ENCODE results near the gene IL17RB.

DNA sequence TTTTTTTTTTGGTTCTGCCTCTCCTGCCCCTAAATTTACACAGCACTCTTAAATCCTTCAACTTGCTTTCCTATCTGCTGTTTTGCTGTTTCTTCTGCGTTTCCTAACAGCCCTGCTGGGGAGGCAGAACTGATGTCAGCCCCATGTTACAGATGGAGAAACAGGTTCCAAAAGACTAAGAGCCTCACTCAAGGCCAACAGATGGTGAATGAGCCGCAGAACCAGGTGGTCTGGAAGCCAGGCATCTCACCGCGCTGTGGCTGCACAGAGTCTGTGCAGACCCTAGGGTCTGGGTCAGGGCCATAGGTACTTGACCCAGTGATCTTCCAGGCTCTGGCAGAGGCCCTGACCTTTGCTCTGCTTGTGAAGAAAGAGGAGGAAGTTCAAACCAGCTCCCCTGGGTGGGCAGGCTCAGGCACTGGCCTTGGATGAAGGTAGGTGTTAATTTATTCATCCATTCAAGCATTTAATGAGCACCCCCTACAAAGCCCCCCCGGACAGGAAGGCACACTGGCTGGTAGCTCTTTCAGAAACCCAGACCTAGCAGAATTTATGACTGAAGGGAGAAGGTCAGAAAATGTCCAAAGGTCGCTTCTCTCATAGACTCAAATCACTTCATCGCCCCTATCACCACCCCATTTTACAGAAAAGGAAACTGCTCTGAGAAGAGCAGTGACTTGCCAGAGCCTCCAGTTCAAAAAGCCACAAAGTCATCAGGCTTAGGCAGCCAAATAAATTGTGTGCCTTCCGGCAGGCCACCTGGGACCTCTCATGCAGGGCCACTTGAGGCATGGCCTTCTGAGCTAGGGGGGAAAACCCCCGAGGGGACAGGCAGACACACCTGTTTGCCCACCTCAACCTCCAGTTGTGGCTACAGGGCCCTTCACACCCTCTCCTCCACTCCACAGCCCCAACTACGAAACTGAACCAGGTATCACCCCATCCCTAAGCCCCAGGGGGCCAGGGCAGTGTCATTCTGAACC, 2.9 kb upstream of the IL17RB start:
- TF ChIP-seq, protein P1, sequence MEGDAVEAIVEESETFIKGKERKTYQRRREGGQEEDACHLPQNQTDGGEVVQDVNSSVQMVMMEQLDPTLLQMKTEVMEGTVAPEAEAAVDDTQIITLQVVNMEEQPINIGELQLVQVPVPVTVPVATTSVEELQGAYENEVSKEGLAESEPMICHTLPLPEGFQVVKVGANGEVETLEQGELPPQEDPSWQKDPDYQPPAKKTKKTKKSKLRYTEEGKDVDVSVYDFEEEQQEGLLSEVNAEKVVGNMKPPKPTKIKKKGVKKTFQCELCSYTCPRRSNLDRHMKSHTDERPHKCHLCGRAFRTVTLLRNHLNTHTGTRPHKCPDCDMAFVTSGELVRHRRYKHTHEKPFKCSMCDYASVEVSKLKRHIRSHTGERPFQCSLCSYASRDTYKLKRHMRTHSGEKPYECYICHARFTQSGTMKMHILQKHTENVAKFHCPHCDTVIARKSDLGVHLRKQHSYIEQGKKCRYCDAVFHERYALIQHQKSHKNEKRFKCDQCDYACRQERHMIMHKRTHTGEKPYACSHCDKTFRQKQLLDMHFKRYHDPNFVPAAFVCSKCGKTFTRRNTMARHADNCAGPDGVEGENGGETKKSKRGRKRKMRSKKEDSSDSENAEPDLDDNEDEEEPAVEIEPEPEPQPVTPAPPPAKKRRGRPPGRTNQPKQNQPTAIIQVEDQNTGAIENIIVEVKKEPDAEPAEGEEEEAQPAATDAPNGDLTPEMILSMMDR (IDR thresholded peaks at IDR 0.05) = no peak
- no peak for TF ChIP-seq POLR2AphosphoS5 (IDR thresholded peaks at IDR 0.05; ENCODE audit: insufficient read depth in 1 of 2, low read depth in 1 of 2)
- TF ChIP-seq POLR2A (IDR thresholded peaks at IDR 0.05) = no peak
